ENCODE results near the gene ORM2.

Gene ORM2

GRCh38 chr9:114346146-114346545, 16.5 kb downstream of the ORM2 start:
- TF ChIP-seq EZH2phosphoT487 (IDR thresholded peaks at IDR 0.05; ENCODE audit: low read depth) (no peak), CTCF (IDR thresholded peaks at IDR 0.05; ENCODE audit: low read depth, low read length) (no peak)
- no peak overlapping the region for H2AFZ ChIP-seq (ENCODE audit: low read depth, low read length)
- H3K79me2 ChIP-seq (ENCODE audit: low read length), result peaks cover 6% of the 10 kb centered on the region; the same call in 1 of the 2 replicates
- H3K4me1 ChIP-seq (ENCODE audit: low read length), result peaks cover 28% of the 10 kb centered on the region
- no peak overlapping the region for H3K4me3 ChIP-seq (ENCODE audit: low read length)
- H4K20me1 ChIP-seq (ENCODE audit: insufficient read depth, low read length), result peaks cover 16% of the 10 kb centered on the region
- H3K27me3 ChIP-seq (ENCODE audit: low read depth, low read length), result no peaks in the 10 kb centered on the region
- H3K9ac ChIP-seq (ENCODE audit: low read length), result no peak overlapping the region
- H3K27ac ChIP-seq (ENCODE audit: low read length), result no peak overlapping the region
- H3K9me3 ChIP-seq (ENCODE audit: insufficient read depth, low read length), result no peaks in the 10 kb centered on the region
- peaks cover 85% of the 10 kb centered on the region for H3K36me3 ChIP-seq (replicated peaks; ENCODE audit: low read depth, low read length)
- no peak overlapping the region for H3K4me2 ChIP-seq (ENCODE audit: low read length)

GRCh38 chr9:114347675-114348074, 18.0 kb downstream of the ORM2 start:
- H3K9ac ChIP-seq (ENCODE audit: low read length), result no peak overlapping the region
- no peak overlapping the region for H3K4me3 ChIP-seq (ENCODE audit: low read length)
- peaks cover 29% of the 10 kb centered on the region for H3K4me1 ChIP-seq (ENCODE audit: low read length)
- no peaks in the 10 kb centered on the region for H3K27me3 ChIP-seq (ENCODE audit: low read depth, low read length)
- no peak overlapping the region for H3K4me2 ChIP-seq (ENCODE audit: low read length)
- TF ChIP-seq CTCF (IDR thresholded peaks at IDR 0.05; ENCODE audit: low read depth, low read length) (no peak), EZH2phosphoT487 (IDR thresholded peaks at IDR 0.05; ENCODE audit: low read depth) (no peak)
- peaks cover 16% of the 10 kb centered on the region for H4K20me1 ChIP-seq (ENCODE audit: insufficient read depth, low read length)
- H3K36me3 ChIP-seq (replicated peaks; ENCODE audit: low read depth, low read length), result peaks cover 77% of the 10 kb centered on the region
- H2AFZ ChIP-seq (ENCODE audit: low read depth, low read length), result no peak overlapping the region
- H3K79me2 ChIP-seq (ENCODE audit: low read length), result peaks cover 6% of the 10 kb centered on the region; the same call in 1 of the 2 replicates
- H3K9me3 ChIP-seq (ENCODE audit: insufficient read depth, low read length), result no peaks in the 10 kb centered on the region
- H3K27ac ChIP-seq (ENCODE audit: low read length), result no peak overlapping the region; the same call in 1 of the 2 replicates

- Histone ChIP-seq H3K27ac (ENCODE audit: low read length) (peak overlapping the region; percentile 91), H3K9me3 (ENCODE audit: insufficient read depth, low read length) (no peaks in the 10 kb centered on the region), H3K4me3 (ENCODE audit: low read length) (no peak overlapping the region), H3K79me2 (ENCODE audit: low read length) (peaks cover 6% of the 10 kb centered on the region; the same call in 1 of the 2 replicates), H3K36me3 (replicated peaks; ENCODE audit: low read depth, low read length) (peaks cover 74% of the 10 kb centered on the region), H3K4me1 (ENCODE audit: low read length) (peaks cover 29% of the 10 kb centered on the region), H3K27me3 (ENCODE audit: low read depth, low read length) (no peaks in the 10 kb centered on the region), H2AFZ (ENCODE audit: low read depth, low read length) (no peak overlapping the region), H3K9ac (ENCODE audit: low read length) (peak overlapping the region; percentile 46), H3K4me2 (ENCODE audit: low read length) (peak overlapping the region; percentile 35; the same call in 1 of the 2 replicates), H4K20me1 (ENCODE audit: insufficient read depth, low read length) (peaks cover 16% of the 10 kb centered on the region)
- TF ChIP-seq EZH2phosphoT487 (IDR thresholded peaks at IDR 0.05; ENCODE audit: low read depth) (no peak), CTCF (IDR thresholded peaks at IDR 0.05; ENCODE audit: low read depth, low read length) (no peak)
Measured at GRCh38 chr9:114348261-114348905, 18.7 kb downstream of the ORM2 start.

GRCh38 chr9:114348906-114349482, 19.3 kb downstream of the ORM2 start:
- Histone ChIP-seq H3K27ac (ENCODE audit: low read length) (peak overlapping the region; percentile 91), H3K4me2 (ENCODE audit: low read length) (peak overlapping the region; percentile 35), H3K9me3 (ENCODE audit: insufficient read depth, low read length) (no peaks in the 10 kb centered on the region), H3K4me3 (ENCODE audit: low read length) (no peak overlapping the region), H3K27me3 (ENCODE audit: low read depth, low read length) (no peaks in the 10 kb centered on the region), H4K20me1 (ENCODE audit: insufficient read depth, low read length) (peaks cover 16% of the 10 kb centered on the region), H3K9ac (ENCODE audit: low read length) (peak overlapping the region; percentile 46), H3K4me1 (ENCODE audit: low read length) (peaks cover 29% of the 10 kb centered on the region), H2AFZ (ENCODE audit: low read depth, low read length) (no peak overlapping the region), H3K79me2 (ENCODE audit: low read length) (peaks cover 6% of the 10 kb centered on the region; the same call in 1 of the 2 replicates), H3K36me3 (replicated peaks; ENCODE audit: low read depth, low read length) (peaks cover 72% of the 10 kb centered on the region)
- TF ChIP-seq EZH2phosphoT487 (IDR thresholded peaks at IDR 0.05; ENCODE audit: low read depth), result no peak
- no peak for TF ChIP-seq CTCF (IDR thresholded peaks at IDR 0.05; ENCODE audit: low read depth, low read length)

Measured in OCI-LY3 (cell line).